Head of caudate nucleus (tissue), 42 donors: ENCODE data around the gene COLEC11.

Source experiments
- DNase-seq, 42 donors: peaks; one replicate each; pipeline versions ENCODE4 v3.0.0 to v3.0.0-alpha.2; 2020 to 2021; ENCODE audit warnings: mixed read lengths in 7 of 42
- intact Hi-C: fragments of 100-400 bp; cut with DNase I; formaldehyde crosslinking; loops from one replicate; pipeline ENCODE4 v1.15.0; 2022

COLEC11 gene

GRCh38 chr2:3674066-3674845, 79.3 kb downstream of the COLEC11 start:
- intact Hi-C loops: no loop called here
- no peak for DNase-seq

- no peak for DNase-seq
- intact Hi-C loops: no loop called here
These were observed 80.8 kb downstream of the COLEC11 start for GRCh38 chr2:3675687-3676086.

- DNase-seq: no peak
These were observed 82.5 kb downstream of the COLEC11 start for GRCh38 chr2:3677436-3677835.

GRCh38 chr2:3678212-3678611, 83.3 kb downstream of the COLEC11 start:
- intact Hi-C loops: no loop called here
- DNase-seq: no peak

More at GRCh38 chr2:3677436-3677835, 82.5 kb downstream of the COLEC11 start:
- intact Hi-C loops: no loop called here

GRCh38 chr2:3679180-3679579, 84.3 kb downstream of the COLEC11 start:
- intact Hi-C loops: no loop called here
- no peak for DNase-seq

GRCh38 chr2:3679616-3680393, 84.9 kb downstream of the COLEC11 start:
- intact Hi-C loops: no loop called here
- DNase-seq: no peak

- intact Hi-C loops: no loop called here
- DNase-seq: no peak
These were observed 85.8 kb downstream of the COLEC11 start for GRCh38 chr2:3680548-3681345.

- no peak for DNase-seq
- intact Hi-C loops: no loop called here
These were observed 86.7 kb downstream of the COLEC11 start for GRCh38 chr2:3681625-3682024.

GRCh38 chr2:3682811-3683210, 87.9 kb downstream of the COLEC11 start:
- DNase-seq: no peak
- intact Hi-C loops: no loop called here

- intact Hi-C loops: no loop called here
These were observed 89.0 kb downstream of the COLEC11 start for GRCh38 chr2:3683748-3684454.

GRCh38 chr2:3689998-3690748, 95.3 kb downstream of the COLEC11 start:
- no peak for DNase-seq
- intact Hi-C loops: no loop called here

More at GRCh38 chr2:3683748-3684454, 89.0 kb downstream of the COLEC11 start:
- no peak for DNase-seq

- no peak for DNase-seq
- intact Hi-C loops: no loop called here
These were observed 97.5 kb downstream of the COLEC11 start for GRCh38 chr2:3692375-3692774.
